Measurements from ENCODE around the gene HCN2.
"Not testable (repeated sequence)": the region's sequence is repeated elsewhere in the genome, so short reads cannot be mapped to it uniquely, and the experiment has no call there.

Gene HCN2

DNA sequence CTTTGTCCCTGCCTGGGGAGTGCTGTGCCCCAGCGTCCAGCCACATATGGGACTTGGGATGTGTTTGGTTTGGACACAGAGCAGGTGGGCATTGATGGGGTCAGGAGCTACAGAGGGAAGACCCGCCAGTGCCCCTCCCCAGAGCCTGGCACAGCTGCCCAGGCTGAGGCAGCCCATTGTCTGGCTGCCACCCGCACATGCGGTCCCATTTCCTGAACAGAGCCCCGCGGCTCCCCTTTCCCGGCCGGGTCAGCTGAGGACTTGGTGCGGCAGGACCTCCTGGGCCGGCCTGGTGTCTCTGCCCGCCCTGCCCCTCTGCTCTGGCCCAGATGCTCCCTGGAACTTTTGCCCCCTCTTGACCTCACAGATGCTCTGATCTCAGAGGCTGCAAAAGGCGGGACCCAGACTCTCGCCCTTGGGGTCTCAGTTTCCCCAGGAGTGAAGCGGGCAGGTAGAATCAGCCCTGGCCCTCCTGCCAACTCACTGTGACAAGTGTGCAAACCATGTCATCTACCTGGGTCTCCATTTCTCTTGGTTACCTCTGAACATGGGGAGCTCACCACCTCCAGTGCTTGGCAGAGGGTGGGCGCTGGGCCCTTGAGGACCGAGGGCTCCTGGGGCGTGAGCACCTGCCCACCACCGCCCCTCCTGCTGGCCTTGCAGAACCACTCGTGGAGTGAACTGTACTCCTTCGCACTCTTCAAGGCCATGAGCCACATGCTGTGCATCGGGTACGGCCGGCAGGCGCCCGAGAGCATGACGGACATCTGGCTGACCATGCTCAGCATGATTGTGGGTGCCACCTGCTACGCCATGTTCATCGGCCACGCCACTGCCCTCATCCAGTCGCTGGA, 17.8 kb downstream of the HCN2 start:
- DNase-seq: no peak

DNA sequence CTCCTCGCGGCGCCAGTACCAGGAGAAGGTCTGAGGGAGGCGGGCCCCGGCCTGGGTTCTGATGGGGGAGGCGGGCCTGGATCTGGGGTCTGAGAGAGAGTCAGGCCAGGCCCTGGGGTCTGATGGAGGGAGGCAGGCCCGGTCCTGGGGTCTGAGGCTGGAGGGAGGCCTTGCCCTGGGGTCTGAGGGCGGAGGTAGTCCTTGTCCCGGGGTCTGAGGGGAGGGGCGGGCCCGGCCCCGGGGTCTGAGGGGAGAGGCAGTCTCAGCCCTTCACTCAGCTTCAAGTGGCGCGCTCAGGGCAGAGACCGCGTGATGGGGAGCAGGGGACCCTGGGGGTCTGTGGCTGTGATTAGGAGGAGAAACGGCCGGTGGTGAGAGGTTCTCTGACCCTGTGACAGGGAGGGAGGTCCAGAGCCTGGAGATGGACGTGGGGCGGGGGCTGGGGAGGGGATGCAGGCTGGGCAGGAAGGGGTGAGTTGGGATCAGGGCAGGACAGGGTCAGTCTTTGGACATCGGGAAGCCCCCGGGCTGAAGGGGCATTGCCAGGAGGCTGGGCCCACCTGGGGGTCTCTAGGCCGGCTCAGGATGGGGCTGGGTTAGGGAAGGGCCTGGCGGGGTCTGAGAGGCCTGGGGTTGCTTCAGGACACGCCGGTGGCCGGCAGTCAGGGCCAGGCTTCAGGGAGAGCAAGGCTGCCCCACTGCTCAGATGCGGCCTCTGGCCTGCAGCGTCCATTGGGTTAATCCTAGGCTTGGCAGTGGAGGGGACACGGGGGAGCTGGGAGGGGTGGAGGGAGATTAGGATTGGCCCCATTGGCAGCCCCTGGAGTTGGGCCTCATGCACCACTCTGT, 18.7 kb downstream of the HCN2 start:
- DNase-seq: no peak

DNA sequence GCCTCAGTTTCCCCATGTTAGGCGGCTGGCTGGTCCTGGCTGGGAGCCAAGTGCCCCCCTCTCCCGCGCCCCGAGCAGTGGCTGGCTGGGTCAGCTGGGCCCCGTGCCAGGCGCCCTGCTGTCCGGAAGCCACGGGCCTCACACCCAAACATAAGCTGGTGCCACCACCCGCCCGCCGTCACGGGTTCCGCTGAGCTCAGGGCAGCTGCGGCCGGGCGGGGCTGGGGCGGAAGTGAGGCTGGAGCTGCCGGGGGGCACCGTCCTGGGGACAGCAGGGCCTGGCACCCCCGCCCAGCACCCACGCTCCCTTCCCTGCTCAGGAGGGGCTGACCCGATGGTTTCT, 19.3 kb downstream of the HCN2 start:
- no peak for DNase-seq

DNA sequence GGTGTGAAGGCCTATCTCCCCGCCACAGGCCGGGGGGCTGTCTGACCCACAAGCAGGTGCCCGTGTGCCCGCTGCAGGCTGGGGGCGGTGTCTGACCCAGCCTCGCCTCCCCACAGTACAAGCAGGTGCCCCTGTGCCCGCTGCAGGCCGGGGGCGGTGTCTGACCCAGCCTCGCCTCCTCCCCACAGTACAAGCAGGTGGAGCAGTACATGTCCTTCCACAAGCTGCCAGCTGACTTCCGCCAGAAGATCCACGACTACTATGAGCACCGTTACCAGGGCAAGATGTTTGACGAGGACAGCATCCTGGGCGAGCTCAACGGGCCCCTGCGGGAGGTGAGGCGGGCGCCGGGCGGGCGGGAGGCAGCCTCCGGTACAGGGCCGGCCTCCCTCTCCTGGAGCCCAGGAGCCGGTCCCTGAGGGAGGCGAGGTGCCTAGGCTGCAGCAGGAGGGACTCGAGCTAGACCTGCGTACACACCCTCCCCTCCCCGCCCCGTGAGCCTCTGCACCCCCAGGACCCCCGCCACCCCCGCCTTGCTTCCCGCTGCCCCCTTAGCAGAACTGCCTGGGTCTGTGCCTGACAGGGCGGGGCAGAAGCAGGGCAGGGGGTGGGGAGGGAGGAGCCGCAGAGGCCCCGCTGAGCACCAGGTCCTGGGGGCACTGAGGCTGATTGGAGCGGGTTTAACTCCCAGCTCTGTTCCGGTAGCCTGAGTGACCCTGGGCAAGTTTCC, 20.6 kb downstream of the HCN2 start:
- DNase-seq: no peak

DNA sequence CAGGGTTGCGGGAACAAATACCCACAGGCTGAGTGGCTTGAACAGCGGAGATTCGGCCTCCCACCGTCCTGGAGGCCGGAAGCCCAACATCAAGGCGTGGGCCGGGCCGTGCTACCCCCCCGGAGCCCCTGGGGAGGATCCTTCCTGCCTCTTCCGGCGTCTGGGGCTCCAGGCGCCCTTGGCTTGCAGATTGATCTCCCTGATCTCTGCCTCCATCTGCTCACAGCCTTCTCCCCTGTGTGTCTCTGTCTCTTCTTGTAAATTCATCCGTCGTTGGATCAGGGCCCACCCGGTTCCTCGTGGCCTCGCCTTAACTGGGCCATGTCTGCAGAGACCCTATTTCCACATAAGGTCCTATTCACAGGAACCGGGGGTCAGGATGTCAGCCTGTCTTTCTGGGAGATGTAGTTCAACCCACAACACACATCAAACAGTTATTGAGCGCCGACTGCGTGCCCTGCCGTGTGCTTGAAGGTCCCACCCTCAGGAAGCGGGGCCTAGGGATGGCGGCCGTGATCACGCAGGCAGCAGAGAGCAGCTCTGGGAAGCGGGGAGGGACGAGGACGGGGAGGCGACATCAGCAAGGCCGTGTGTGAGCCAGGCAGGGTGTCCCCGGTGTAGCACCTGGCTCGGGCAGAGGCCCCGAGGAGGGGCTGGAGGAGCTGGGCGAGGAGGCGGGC, 21.3 kb downstream of the HCN2 start:
- no peak for DNase-seq

DNA sequence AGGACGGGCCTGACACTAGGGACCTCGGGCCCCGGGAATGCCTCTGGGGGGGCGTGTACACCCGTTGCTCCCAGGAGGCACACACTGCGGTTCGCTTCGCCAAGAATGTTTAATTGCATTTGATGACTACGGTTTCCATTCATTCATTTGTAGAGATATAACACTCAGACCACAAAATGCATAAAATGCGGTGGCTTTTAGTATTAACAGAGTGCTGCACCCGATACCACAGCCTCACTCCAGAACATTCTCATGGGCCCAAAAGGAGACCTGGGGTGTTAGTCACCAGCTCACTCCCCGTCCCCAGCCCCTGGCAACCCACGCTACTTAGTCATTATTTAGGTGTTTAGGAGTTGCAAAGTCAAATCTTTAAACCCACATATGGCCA, 21.8 kb downstream of the HCN2 start:
- no peak for DNase-seq

DNA sequence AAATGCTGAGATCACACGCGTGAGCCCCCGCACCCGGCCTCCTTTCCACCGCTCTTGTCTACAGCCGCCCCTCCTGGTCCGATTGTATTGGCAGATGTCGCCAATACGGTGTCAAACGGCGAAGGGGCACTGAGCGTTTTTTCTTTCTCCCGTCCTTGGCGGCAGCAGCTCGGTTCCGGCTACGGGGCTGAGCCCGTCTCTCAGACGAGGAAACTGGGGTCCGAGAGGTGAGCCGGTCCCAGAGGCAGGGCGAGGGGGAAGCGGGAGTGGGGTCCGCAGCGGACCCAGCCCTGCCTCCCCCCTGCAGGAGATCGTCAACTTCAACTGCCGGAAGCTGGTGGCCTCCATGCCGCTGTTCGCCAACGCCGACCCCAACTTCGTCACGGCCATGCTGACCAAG, 23.3 kb downstream of the HCN2 start:
- DNase-seq: no peak

DNA sequence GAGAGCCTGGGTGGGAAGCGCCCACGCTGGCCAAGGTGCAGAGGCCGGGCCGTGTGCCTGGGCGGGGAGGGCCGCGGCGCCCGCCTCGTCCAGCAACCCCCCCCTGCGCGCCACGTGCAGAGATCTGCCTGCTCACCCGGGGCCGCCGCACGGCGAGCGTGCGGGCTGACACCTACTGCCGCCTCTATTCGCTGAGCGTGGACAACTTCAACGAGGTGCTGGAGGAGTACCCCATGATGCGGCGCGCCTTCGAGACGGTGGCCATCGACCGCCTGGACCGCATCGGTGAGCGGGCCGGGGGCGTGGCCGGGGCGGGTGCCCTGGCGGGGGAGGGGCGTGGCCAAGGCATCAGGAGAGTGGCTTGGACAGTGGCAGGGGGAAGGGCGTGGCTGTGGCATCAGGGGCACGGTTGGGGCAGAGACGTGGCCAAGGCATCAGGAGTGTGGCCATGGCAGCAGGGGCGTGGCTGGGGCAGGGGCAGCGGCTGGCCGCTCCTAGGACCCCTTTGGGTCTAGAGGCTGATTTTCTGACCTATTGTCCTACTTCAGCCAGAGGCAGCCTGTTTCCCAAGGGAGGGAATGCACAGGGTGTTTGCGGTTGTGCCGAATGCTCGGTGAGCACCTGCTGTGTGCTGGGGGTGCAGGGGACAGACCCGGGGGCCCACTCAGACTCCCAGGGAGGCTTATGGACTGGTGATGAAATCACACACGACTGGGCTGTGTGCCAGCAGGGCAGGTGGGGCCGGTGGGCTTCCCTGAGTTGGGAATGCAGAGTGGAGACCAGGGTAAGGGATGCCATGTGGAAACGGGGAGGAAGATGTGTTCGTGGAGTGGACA, 24.3 kb downstream of the HCN2 start:
- DNase-seq: no peak

DNA sequence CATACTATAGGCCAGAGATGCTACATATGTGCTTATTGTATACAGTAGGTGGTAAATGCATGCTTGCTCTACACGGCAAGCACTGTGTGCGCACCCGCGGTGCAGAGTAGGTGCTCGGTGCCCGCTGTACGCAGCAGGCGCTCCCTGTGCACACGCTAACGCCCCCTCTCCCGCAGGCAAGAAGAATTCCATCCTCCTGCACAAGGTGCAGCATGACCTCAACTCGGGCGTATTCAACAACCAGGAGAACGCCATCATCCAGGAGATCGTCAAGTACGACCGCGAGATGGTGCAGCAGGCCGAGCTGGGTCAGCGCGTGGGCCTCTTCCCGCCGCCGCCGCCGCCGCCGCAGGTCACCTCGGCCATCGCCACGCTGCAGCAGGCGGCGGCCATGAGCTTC, 25.9 kb downstream of the HCN2 start:
- DNase-seq: no peak

DNA sequence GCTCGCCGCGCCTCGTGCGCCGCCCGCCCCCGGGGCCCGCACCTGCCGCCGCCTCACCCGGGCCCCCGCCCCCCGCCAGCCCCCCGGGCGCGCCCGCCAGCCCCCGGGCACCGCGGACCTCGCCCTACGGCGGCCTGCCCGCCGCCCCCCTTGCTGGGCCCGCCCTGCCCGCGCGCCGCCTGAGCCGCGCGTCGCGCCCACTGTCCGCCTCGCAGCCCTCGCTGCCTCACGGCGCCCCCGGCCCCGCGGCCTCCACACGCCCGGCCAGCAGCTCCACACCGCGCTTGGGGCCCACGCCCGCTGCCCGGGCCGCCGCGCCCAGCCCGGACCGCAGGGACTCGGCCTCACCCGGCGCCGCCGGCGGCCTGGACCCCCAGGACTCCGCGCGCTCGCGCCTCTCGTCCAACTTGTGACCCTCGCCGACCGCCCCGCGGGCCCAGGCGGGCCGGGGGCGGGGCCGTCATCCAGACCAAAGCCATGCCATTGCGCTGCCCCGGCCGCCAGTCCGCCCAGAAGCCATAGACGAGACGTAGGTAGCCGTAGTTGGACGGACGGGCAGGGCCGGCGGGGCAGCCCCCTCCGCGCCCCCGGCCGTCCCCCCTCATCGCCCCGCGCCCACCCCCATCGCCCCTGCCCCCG, 26.5 kb downstream of the HCN2 start:
- DNase-seq: no peak

DNA sequence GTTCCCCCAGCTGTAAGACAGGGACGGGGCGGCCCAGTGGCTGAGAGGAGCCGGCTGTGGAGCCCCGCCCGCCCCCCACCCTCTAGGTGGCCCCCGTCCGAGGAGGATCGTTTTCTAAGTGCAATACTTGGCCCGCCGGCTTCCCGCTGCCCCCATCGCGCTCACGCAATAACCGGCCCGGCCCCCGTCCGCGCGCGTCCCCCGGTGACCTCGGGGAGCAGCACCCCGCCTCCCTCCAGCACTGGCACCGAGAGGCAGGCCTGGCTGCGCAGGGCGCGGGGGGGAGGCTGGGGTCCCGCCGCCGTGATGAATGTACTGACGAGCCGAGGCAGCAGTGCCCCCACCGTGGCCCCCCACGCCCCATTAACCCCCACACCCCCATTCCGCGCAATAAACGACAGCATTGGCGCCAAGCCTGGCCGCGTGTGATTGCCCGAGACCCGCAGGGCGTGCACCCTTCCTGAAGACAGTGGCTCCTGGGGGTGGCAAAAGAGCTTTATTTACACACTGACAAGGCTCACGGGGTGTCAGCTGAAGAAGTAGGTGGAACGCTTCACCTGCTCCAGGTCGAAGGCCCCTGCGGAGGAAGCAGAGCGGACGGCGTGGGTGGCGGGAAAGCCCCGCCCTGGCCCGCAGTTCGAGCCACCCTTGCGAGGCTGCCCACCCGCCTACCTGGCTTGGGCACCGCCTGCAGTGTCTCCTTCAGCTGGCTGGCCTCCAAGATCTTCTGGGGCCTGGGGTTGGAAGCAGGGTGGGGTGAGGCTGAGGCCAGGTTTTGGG, 27.3 kb downstream of the HCN2 start:
- DNase-seq: no peak

DNA sequence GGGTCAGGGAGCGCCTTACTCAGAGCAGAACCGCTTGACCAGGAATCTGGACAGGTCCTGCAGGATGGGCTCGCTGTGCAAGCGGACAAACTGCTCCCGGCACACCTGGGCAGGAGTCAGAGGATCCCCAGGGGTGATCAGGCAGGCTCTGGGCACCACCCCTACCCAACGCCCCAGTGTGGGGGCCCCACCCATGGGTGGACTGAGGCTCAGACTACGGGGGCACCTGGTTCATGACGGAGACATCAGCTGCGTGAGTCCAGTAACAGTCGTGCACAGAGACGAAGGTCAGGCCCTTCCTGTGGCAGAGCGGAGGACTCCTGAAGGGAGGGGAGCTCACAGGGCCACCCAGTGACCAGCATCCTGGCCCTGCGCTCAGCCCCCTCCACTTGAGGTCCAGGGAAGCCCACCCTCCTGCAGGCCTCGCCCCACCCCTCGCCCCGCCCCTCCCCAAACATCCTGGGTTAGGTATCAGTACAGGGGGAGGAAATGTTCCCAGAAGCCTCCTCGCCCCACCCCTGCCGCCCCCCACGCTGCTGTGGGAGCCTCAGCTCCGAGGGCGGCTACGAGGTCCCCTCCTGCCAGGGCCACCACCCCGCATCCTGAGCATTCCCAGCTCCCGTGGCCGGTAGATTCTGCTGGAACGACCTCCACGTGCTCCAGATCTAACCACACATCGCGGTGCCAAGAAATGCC, 28.0 kb downstream of the HCN2 start:
- no peak for DNase-seq

DNA sequence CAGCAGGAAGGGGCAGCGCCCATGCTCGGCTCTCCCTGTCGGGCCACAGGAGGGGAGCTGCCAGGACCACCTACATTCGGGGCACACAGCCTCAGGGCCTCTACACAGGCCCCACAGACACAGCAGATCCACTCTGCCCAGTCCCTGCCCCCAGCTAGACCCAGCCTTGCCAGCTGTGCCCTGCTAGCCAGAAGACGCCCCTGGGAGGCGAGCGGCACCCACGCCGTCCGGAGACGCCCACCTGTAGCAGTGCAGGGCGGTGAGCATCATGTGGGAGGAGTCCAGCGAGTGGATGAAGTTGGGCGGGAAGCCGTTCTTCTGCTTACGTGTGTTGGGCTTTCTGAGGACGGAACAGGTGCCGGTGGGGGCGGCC, 28.6 kb downstream of the HCN2 start:
- DNase-seq: no peak

DNA sequence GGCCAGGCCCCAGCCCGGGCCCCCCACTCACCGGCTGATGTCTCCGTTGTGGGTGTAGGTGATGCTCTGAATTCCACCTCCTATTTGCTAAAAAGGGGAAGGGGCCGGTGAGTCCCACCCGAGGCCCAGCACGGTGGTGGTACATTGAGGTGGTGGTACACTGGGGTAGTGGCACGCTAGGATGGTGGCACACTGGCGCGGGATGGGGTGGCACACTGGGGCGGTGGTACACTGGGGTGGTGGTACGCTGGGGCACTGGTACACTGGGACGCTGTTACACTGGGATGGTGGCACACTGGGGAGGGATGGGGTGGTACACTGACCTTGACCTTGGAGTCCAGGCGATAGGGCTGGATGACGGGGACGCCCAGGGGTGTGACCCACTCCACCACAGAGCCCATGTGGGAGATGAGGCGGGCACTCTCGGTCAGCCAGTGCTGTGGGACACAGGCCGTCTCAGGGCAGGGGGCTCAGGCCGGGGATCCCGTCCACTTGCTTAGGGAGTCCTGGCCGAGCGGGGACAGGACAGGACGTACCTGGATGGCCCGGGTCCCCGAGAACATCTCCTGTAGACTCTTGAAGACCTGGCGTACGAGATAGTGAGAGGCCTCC, 29.1 kb downstream of the HCN2 start:
- no peak for DNase-seq

DNA sequence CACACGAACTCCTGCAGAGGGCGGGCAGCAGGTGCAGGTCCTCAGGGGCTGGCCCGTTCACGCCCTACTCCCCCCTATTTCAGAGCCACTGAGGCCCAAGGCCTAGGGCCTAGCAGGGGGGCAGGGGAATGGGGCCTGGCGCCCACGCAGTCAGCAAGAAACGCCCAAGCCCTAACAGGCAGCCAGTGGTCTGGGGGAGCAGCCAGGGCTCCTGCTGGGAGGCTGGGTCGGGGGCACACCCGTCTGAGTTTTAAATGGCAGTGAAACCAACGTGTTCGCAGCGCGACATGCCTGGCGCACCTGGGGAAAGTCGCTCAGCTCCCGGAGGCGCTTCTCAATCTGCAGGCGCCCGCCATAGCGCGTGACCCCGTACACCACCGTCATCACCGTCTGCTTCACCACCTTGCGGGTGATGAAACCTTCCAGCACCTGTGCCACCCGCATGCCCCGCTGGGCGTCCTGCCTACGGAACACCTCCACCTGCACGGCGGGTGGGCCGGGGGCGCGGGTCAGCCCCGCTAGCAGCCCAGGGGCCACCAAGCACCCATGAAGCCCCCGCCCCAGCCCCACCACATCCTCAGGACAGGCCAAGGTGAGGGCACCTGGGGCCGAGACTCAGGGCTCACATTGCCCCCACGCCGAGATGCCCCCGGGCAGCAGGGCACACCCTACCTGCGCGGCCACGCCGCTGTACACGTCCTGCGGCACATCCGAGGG, 29.8 kb downstream of the HCN2 start:
- no peak for DNase-seq

DNA sequence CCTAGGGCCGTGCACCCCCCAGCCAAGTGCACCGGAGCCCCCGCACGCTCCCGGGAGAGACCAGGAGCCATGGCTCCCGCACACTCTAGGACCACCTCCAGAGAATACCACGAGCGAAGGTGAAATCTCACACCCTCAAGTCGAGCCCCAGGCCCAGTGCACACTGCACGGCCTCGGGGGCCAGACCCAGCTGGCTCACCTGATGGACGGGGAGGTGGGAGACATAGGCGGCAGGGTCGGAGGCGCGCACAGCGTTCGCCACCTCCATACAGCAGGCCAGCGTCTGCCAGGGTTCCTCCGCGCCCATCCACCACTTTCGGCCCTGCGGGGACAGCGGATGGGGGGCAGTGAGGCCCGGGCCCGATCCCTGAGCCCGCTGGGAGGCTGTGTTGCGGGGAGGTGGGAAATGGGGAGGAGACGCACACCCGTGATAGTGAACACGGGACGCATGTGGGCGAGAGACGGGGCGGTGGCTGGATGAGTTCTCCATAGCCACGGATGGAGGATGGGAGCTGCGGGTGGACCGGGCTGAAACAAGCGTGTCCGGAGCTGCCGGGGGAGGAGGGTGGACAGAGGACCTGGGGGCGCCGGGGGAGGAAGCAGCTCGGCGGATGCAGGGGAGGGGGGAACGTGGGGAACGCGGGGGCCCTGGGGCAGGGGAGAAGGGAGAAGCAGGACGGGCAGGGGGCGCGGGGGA, 30.6 kb downstream of the HCN2 start:
- DNase-seq: no peak

DNA sequence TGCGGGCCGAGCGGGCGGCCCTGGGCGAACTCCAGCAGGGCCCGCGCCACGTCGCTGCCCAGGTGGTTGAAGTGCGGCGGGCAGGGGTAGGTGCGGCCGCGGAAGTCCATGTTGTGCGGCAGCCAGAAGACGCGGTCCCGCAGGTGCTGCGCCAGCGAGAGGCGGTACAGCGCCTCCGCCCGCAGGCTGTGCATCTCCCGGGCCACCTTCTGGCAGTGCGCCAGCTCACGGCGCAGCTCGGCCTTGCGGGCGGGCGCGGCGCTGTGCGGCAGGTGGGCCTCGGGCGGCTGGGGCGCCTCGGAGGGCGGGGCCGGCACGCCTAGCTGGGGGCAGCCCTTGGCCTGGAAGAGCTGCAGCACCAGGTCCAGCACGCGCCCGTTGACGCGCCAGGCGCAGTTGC, 31.5 kb downstream of the HCN2 start:
- not testable (repeated sequence) for DNase-seq

DNA sequence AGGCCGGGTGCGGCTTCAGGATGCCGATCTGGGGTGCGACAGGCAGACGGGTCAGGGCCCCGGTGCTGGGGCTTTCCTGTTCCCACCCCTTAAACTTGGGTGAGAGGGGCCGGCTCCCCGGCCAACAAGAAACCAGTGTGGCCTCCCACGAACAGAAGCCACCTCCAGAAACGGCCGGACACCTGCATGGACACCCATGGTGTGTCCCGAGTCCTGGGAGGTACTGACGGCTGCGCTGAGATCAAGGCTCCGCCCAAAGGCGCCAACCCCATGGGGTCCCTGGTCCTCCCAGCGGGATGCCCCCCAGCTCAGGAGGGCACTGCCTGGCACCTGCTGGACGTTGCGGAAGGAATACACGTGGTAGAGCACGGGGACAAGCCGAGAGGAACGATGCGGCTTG, 32.1 kb downstream of the HCN2 start:
- DNase-seq: no peak

Measured in NCI-H1092 treated with DMSO at 0.1 percent for 48 hours (cell line).